ENCODE data around the gene MAP3K20. TPM values are rescaled to one million over a fixed set of nuclear protein-coding genes. Genes with fewer than 3 reads are reported as not detected.

MAP3K20 gene
- total RNA-seq, 1 donor from 2014 or later: 18.0 TPM

DNA sequence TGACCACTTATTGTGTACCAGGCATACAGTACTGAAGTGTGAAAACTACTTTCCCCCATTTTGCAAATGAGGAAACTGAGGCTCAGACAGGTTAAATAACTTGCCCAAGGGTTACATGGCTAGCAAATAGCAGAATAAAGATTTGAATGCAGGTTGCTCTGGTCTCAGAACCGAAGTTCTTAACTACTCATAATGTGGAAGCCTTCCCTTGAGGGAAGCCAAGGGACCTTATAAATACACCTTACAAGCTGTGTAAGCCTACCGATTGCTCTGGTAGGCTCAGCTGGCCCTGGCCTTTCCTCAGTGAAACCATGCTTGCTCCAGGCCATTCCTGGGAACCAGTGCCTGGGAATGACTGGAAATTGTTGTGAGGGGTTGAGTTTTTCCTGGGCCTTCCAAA lies 164.4 kb downstream of the MAP3K20 start:
- peaks cover 15% of the 10 kb centered on the region for H3K4me1 Mint-ChIP-seq
- no peaks in the 10 kb centered on the region for H3K36me3 ChIP-seq
- no peak overlapping the region for H3K4me3 ChIP-seq
- no peak overlapping the region for H3K9ac ChIP-seq
- TF ChIP-seq, protein P1, sequence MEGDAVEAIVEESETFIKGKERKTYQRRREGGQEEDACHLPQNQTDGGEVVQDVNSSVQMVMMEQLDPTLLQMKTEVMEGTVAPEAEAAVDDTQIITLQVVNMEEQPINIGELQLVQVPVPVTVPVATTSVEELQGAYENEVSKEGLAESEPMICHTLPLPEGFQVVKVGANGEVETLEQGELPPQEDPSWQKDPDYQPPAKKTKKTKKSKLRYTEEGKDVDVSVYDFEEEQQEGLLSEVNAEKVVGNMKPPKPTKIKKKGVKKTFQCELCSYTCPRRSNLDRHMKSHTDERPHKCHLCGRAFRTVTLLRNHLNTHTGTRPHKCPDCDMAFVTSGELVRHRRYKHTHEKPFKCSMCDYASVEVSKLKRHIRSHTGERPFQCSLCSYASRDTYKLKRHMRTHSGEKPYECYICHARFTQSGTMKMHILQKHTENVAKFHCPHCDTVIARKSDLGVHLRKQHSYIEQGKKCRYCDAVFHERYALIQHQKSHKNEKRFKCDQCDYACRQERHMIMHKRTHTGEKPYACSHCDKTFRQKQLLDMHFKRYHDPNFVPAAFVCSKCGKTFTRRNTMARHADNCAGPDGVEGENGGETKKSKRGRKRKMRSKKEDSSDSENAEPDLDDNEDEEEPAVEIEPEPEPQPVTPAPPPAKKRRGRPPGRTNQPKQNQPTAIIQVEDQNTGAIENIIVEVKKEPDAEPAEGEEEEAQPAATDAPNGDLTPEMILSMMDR (IDR thresholded peaks at IDR 0.05): no peak
- TF ChIP-seq EZH2 (IDR thresholded peaks at IDR 0.05): no peak
- TF ChIP-seq EZH2phosphoT487 (IDR thresholded peaks at IDR 0.05): no peak
- DNase-seq (ENCODE audit: low spot score): no peak
- H3K4me2 ChIP-seq: no peak overlapping the region
- H3K27me3 ChIP-seq: no peaks in the 10 kb centered on the region
- no peaks in the 10 kb centered on the region for H3K9me3 ChIP-seq (ENCODE audit: low read depth)
- H3K4me3 Mint-ChIP-seq: no peak overlapping the region
- peaks cover under 1% of the 10 kb centered on the region for H3K9me3 Mint-ChIP-seq
- no peak overlapping the region for H2AFZ ChIP-seq (replicated peaks)
- no peaks in the 10 kb centered on the region for H3K27me3 Mint-ChIP-seq (ENCODE audit: insufficient read depth, low read depth)
- H3K79me2 ChIP-seq (ENCODE audit: low read depth): no peaks in the 10 kb centered on the region
- no peaks in the 10 kb centered on the region for H4K20me1 ChIP-seq (ENCODE audit: low read depth)
- no peak overlapping the region for H3K27ac Mint-ChIP-seq
- H3F3A ChIP-seq (ENCODE audit: low read depth): peaks cover 4% of the 10 kb centered on the region
- H3K4me1 ChIP-seq: peaks cover 7% of the 10 kb centered on the region
- peaks cover 3% of the 10 kb centered on the region for H3K36me3 Mint-ChIP-seq
- no peak overlapping the region for H3K27ac ChIP-seq

DNA sequence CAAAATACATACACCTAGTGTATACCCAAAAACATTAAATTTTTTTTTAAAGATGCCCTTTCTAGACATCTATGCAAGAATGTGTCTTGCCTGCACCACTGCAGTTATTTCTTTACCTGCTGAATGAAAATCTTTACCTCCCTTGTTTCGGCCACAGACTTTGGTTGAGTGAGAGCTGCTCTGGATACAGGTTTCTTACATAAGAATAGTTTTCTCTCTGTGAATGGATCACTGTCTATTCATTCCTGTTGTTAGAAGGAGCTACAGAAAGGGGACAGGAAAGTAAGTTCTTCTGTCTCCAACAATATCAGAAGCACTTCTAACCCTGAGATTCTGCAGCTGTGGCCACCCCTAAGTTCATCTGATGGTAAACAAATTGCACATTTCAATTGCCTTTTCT lies 166.0 kb downstream of the MAP3K20 start:
- no peak for TF ChIP-seq EZH2 (IDR thresholded peaks at IDR 0.05)
- TF ChIP-seq EZH2phosphoT487 (IDR thresholded peaks at IDR 0.05): no peak
- TF ChIP-seq, protein P1 (IDR thresholded peaks at IDR 0.05): no peak
- no peak overlapping the region for H3K27ac Mint-ChIP-seq

DNA sequence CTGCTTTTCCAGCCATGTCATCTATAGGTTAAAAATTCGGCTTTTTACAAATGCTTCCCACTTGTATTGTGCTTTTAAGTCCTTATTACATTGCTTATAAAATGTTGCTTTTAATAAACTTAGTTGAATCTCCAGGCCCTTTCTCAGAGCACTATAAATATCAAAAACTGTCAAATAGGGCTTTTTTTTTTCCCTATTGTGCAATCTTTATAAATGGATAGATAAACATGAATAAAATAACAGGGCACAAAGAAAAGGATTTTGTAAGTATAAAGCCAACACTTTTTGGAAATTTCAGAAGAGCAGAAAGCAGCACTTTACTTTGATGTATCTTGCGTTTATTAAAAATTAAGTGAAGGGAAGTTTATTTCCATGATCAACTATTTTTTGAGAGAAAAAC lies 171.5 kb downstream of the MAP3K20 start:
- Mint-ChIP-seq H3K4me1 (peaks cover 16% of the 10 kb centered on the region), H3K4me3 (no peak overlapping the region), H3K9me3 (no peaks in the 10 kb centered on the region), H3K36me3 (no peaks in the 10 kb centered on the region), H3K27ac (no peak overlapping the region), H3K27me3 (ENCODE audit: insufficient read depth, low read depth) (no peaks in the 10 kb centered on the region)
- peaks cover 10% of the 10 kb centered on the region for H3F3A ChIP-seq (ENCODE audit: low read depth)
- no peak overlapping the region for H3K27ac ChIP-seq
- no peaks in the 10 kb centered on the region for H3K79me2 ChIP-seq (ENCODE audit: low read depth)
- no peaks in the 10 kb centered on the region for H4K20me1 ChIP-seq (ENCODE audit: low read depth)
- H3K4me1 ChIP-seq: peaks cover 27% of the 10 kb centered on the region
- H3K4me2 ChIP-seq: no peak overlapping the region
- no peaks in the 10 kb centered on the region for H3K36me3 ChIP-seq
- no peaks in the 10 kb centered on the region for H3K9me3 ChIP-seq (ENCODE audit: low read depth)
- H3K4me3 ChIP-seq: no peak overlapping the region
- H2AFZ ChIP-seq (replicated peaks): no peak overlapping the region
- no peak for DNase-seq (ENCODE audit: low spot score)
- TF ChIP-seq, protein P1 (IDR thresholded peaks at IDR 0.05): no peak
- TF ChIP-seq EZH2phosphoT487 (IDR thresholded peaks at IDR 0.05): no peak
- no peak for TF ChIP-seq EZH2 (IDR thresholded peaks at IDR 0.05)
- no peaks in the 10 kb centered on the region for H3K27me3 ChIP-seq
- no peak overlapping the region for H3K9ac ChIP-seq

More for the DNA sequence above, 166.0 kb downstream of the MAP3K20 start:
- no peak overlapping the region for H3K27ac ChIP-seq
- no peaks in the 10 kb centered on the region for H3K27me3 Mint-ChIP-seq (ENCODE audit: insufficient read depth, low read depth)
- no peak overlapping the region for H3K4me2 ChIP-seq
- no peak overlapping the region for H3K9ac ChIP-seq
- H3K4me3 Mint-ChIP-seq: no peak overlapping the region
- no peaks in the 10 kb centered on the region for H4K20me1 ChIP-seq (ENCODE audit: low read depth)
- no peak for DNase-seq (ENCODE audit: low spot score)
- H3K27me3 ChIP-seq: no peaks in the 10 kb centered on the region
- H3F3A ChIP-seq (ENCODE audit: low read depth): peaks cover under 1% of the 10 kb centered on the region
- no peaks in the 10 kb centered on the region for H3K36me3 ChIP-seq
- no peaks in the 10 kb centered on the region for H3K9me3 ChIP-seq (ENCODE audit: low read depth)
- no peak overlapping the region for H2AFZ ChIP-seq (replicated peaks)
- H3K4me1 Mint-ChIP-seq: peaks cover 1% of the 10 kb centered on the region
- H3K4me1 ChIP-seq: peaks cover 3% of the 10 kb centered on the region
- H3K36me3 Mint-ChIP-seq: peaks cover 3% of the 10 kb centered on the region
- no peaks in the 10 kb centered on the region for H3K9me3 Mint-ChIP-seq
- no peaks in the 10 kb centered on the region for H3K79me2 ChIP-seq (ENCODE audit: low read depth)
- H3K4me3 ChIP-seq: no peak overlapping the region

Data from neural progenitor cell (in vitro differentiated cells).